ENCODE results near the gene IFT81. TPM values are rescaled to one million over a fixed set of nuclear protein-coding genes. Genes with fewer than 3 reads are reported as not detected.

The IFT81 gene
- total and polyA plus RNA-seq, 2 donors (not counting 3 experiments of a cell fraction or from before 2014, with no cell fraction given), result 2.4 to 9.8 TPM

- Histone ChIP-seq H3K4me3 (replicated peaks in 1 of 3; ENCODE audit: insufficient read depth in 1 of 3, low read depth in 1 of 3, low read length in 3 of 3) (no peak overlapping the region), H3K27ac (ENCODE audit: insufficient read depth, low read depth, low read length) (no peak overlapping the region), H3K27me3 (ENCODE audit: control insufficient read depth in 2 of 2, insufficient read depth in 2 of 2, low read length in 2 of 2) (no peaks in the 10 kb centered on the region), H3K9me1 (replicated peaks; ENCODE audit: control insufficient read depth, extremely low read depth, insufficient read depth, low read length) (no peaks in the 10 kb centered on the region), H3K79me2 (ENCODE audit: control insufficient read depth, insufficient read depth, low read length) (no peaks in the 10 kb centered on the region), H3K9ac (replicated peaks; ENCODE audit: extremely low read depth, insufficient read depth, low read length) (no peak overlapping the region), H3K4me2 (ENCODE audit: insufficient read depth, low read length) (no peak overlapping the region), H3K36me3 (ENCODE audit: control insufficient read depth in 2 of 2, extremely low read depth in 1 of 2, insufficient read depth in 2 of 2, low read length in 2 of 2) (no peaks in the 10 kb centered on the region), H4K20me1 (replicated peaks; ENCODE audit: control insufficient read depth, extremely low read depth, insufficient read depth, low read length) (no peaks in the 10 kb centered on the region), H3K9me3 (replicated peaks; ENCODE audit: control insufficient read depth, insufficient read depth, low read length) (no peaks in the 10 kb centered on the region), H2AFZ (ENCODE audit: low read depth, low read length) (no peak overlapping the region), H3K4me1 (ENCODE audit: control insufficient read depth, extremely low read depth, insufficient read depth, low read length) (peaks cover 6% of the 10 kb centered on the region)
- TF ChIP-seq MYC (IDR thresholded peaks at IDR 0.05; ENCODE audit: low read depth, low read length), result no peak
- TF ChIP-seq, protein P1, sequence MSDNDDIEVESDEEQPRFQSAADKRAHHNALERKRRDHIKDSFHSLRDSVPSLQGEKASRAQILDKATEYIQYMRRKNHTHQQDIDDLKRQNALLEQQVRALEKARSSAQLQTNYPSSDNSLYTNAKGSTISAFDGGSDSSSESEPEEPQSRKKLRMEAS (IDR thresholded peaks at IDR 0.05; ENCODE audit: insufficient read depth, insufficient read length), result no peak
- no peak for TF ChIP-seq GATA2 (IDR thresholded peaks at IDR 0.05; ENCODE audit: insufficient read depth, insufficient read length, low read depth, low read length)
- no peak for TF ChIP-seq JUN (IDR thresholded peaks at IDR 0.05; ENCODE audit: borderline replicate concordance, insufficient read depth, insufficient read length, low read depth)
- no peak for TF ChIP-seq POLR2A (IDR thresholded peaks at IDR 0.05; ENCODE audit: low read depth, low read length)
- TF ChIP-seq EZH2 (IDR thresholded peaks at IDR 0.05; ENCODE audit: borderline replicate concordance, low read depth, low read length, severe bottlenecking), result no peak
- no peak for TF ChIP-seq FOS (IDR thresholded peaks at IDR 0.05; ENCODE audit: borderline replicate concordance, insufficient read depth, low read length)
- TF ChIP-seq, protein P2, sequence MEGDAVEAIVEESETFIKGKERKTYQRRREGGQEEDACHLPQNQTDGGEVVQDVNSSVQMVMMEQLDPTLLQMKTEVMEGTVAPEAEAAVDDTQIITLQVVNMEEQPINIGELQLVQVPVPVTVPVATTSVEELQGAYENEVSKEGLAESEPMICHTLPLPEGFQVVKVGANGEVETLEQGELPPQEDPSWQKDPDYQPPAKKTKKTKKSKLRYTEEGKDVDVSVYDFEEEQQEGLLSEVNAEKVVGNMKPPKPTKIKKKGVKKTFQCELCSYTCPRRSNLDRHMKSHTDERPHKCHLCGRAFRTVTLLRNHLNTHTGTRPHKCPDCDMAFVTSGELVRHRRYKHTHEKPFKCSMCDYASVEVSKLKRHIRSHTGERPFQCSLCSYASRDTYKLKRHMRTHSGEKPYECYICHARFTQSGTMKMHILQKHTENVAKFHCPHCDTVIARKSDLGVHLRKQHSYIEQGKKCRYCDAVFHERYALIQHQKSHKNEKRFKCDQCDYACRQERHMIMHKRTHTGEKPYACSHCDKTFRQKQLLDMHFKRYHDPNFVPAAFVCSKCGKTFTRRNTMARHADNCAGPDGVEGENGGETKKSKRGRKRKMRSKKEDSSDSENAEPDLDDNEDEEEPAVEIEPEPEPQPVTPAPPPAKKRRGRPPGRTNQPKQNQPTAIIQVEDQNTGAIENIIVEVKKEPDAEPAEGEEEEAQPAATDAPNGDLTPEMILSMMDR (IDR thresholded peaks at IDR 0.05; ENCODE audit: extremely low read depth in 1 of 2, insufficient read depth in 1 of 2, low read depth in 1 of 2, low read length in 2 of 2), result no peak
- TF ChIP-seq POLR2AphosphoS5 (IDR thresholded peaks at IDR 0.05; ENCODE audit: insufficient read depth, low read depth, low read length), result no peak
- intact Hi-C loops (cut with micrococcal nuclease) (no loop called here), dilution Hi-C loops (cut with MboI; ENCODE audit: extremely low pct_ligation_motif_present, low sequenced_read_pairs) (no loop called here)
- DNase-seq (ENCODE audit: low read depth, low spot score) (no peak), FAIRE-seq (no peak)
- CTCF ChIA-PET, result interaction anchor here (0.5 to 0.9 kb wide), 2 partner anchors 77 to 120 kb away, joined by 3 read pairs; no protein-coding TSS in a partner anchor
- POLR2A ChIA-PET, result no interaction called here
- no TSS peak for BruUV-seq (replicated peaks)
Observed at GRCh38 chr12:110222433-110222832, 98.3 kb downstream of the IFT81 start.

Measured in endothelial cell of umbilical vein (primary cell).